H9 (cell line): ENCODE data around the gene SCFD1. TPM values are rescaled to one million over a fixed set of nuclear protein-coding genes. Genes with fewer than 3 reads are reported as not detected.
A peak's percentile ranks its signal among the peaks of the same experiment; 100 is the strongest.

Experiments
- DNase-seq: peaks from one replicate; pipeline ENCODE4 v3.0.0-alpha.2; 2017
- H2AFZ ChIP-seq: one replicate; pipeline ENCODE4 v1.6.1; 2013; ENCODE audit warnings: mild to moderate bottlenecking, low read length, control low read depth, moderate library complexity
- H2AK5ac ChIP-seq: 2 replicates; pipeline ENCODE4 v1.6.1; 2013; ENCODE audit warnings: low read length, control low read depth, mixed read lengths; ENCODE audit not compliant: insufficient read length
- H2BK120ac ChIP-seq: one replicate; pipeline ENCODE4 v1.6.1; 2013; ENCODE audit warnings: low read depth, mild to moderate bottlenecking, low read length, control low read depth, inconsistent platforms; ENCODE audit not compliant: poor library complexity, severe bottlenecking
- H2BK12ac ChIP-seq: 2 replicates; pipeline ENCODE4 v1.6.1; 2013; ENCODE audit warnings: low read length, control low read depth, mixed read lengths, low read depth; ENCODE audit not compliant: insufficient read length
- H2BK15ac ChIP-seq: 2 replicates; pipeline ENCODE4 v1.6.1; 2013; ENCODE audit warnings: low read depth, low read length, control low read depth
- H2BK20ac ChIP-seq: one replicate; pipeline ENCODE4 v1.6.1; 2013; ENCODE audit warnings: low read depth, mild to moderate bottlenecking, low read length, control low read depth, inconsistent platforms; ENCODE audit not compliant: poor library complexity, severe bottlenecking
- H2BK5ac ChIP-seq: 2 replicates; pipeline ENCODE4 v1.6.1; 2013; ENCODE audit warnings: low read length, control low read depth, mixed read lengths; ENCODE audit not compliant: insufficient read length
- H3K14ac ChIP-seq: 2 replicates; pipeline ENCODE4 v1.6.1; 2013; ENCODE audit warnings: low read length, control low read depth; ENCODE audit not compliant: insufficient read depth
- H3K18ac ChIP-seq: 2 replicates; pipeline ENCODE4 v1.6.1; 2013; ENCODE audit warnings: low read depth, mild to moderate bottlenecking, mixed read lengths, low read length, control low read depth; ENCODE audit not compliant: insufficient read length
- H3K23ac ChIP-seq: 2 replicates; pipeline ENCODE4 v1.6.1; 2013; ENCODE audit warnings: low read length, control low read depth, mixed read lengths, low read depth; ENCODE audit not compliant: insufficient read length
- H3K23me2 ChIP-seq: 2 replicates; pipeline ENCODE4 v1.6.1; 2013; ENCODE audit warnings: low read depth, mild to moderate bottlenecking, mixed read lengths, low read length, control low read depth; ENCODE audit not compliant: insufficient read length, poor library complexity, severe bottlenecking
- H3K27ac ChIP-seq: 2 replicates; pipeline ENCODE4 v1.5.1; 2013; ENCODE audit warnings: low read length, control low read depth, mixed read lengths, low read depth; ENCODE audit not compliant: insufficient read length
- H3K27me3 ChIP-seq: 2 replicates; pipeline ENCODE4 v1.6.1; 2013; ENCODE audit warnings: low read length, control low read depth, inconsistent platforms; ENCODE audit not compliant: insufficient read depth
- H3K4ac ChIP-seq: 2 replicates; pipeline ENCODE4 v1.6.1; 2013; ENCODE audit warnings: low read depth, mild to moderate bottlenecking, control low read depth, inconsistent platforms, low read length, moderate library complexity
- H3K4me1 ChIP-seq: 2 replicates; pipeline ENCODE4 v1.6.1; 2013; ENCODE audit warnings: low read length, control low read depth, inconsistent platforms; ENCODE audit not compliant: insufficient read depth
- H3K4me2 ChIP-seq: 2 replicates; pipeline ENCODE4 v1.6.1; 2013; ENCODE audit warnings: low read length, control low read depth, mixed read lengths; ENCODE audit not compliant: insufficient read length, insufficient read depth
- H3K56ac ChIP-seq: 2 replicates; pipeline ENCODE4 v1.6.1; 2013; ENCODE audit warnings: low read depth, mild to moderate bottlenecking, mixed read lengths, low read length, control low read depth; ENCODE audit not compliant: insufficient read length
- H3K79me1 ChIP-seq: 2 replicates; pipeline ENCODE4 v1.6.1; 2013; ENCODE audit warnings: low read depth, mild to moderate bottlenecking, moderate library complexity, low read length, control low read depth, inconsistent platforms; ENCODE audit not compliant: insufficient read depth, poor library complexity, severe bottlenecking
- H3K79me2 ChIP-seq: 2 replicates; pipeline ENCODE4 v1.6.1; 2013; ENCODE audit warnings: low read length, control low read depth, inconsistent platforms; ENCODE audit not compliant: insufficient read depth
- H3K9ac ChIP-seq: 2 replicates; pipeline ENCODE4 v1.6.1; 2013; ENCODE audit warnings: low read length, control low read depth, mixed read lengths; ENCODE audit not compliant: insufficient read length; ENCODE audit errors: extremely low read depth
- H3K9me3 ChIP-seq: one replicate; pipeline ENCODE4 v1.6.1; 2013; ENCODE audit warnings: low read depth, low read length, inconsistent platforms; ENCODE audit not compliant: control insufficient read depth
- H3T11ph ChIP-seq: one replicate; pipeline ENCODE4 v1.6.1; 2013; ENCODE audit warnings: mild to moderate bottlenecking, low read length, control low read depth, inconsistent platforms
- H4K20me1 ChIP-seq: one replicate; pipeline ENCODE4 v1.6.1; 2013; ENCODE audit not compliant: control insufficient read depth, insufficient read length, insufficient read depth
- H4K5ac ChIP-seq: 2 replicates; pipeline ENCODE4 v1.6.1; 2013; ENCODE audit warnings: low read depth, mild to moderate bottlenecking, mixed read lengths, low read length, control low read depth; ENCODE audit not compliant: insufficient read length
- H4K8ac ChIP-seq: replicated peaks from 2 replicates; pipeline ENCODE4 v1.6.1; 2013; ENCODE audit warnings: low read length, control low read depth, mixed read lengths, low read depth; ENCODE audit not compliant: insufficient read length
- H4K91ac ChIP-seq: 2 replicates; pipeline ENCODE4 v1.6.1; 2013; ENCODE audit warnings: low read depth, mild to moderate bottlenecking, moderate library complexity, mixed read lengths, low read length, control low read depth; ENCODE audit not compliant: insufficient read length
- H3K27ac Mint-ChIP-seq, 3 experiments: 2 replicates in 2 of 3; 3 replicates in 1 of 3; pipeline ENCODE4 v1.8.0; 2020 to 2021; ENCODE audit warnings: mixed read lengths in 3 of 3, mild to moderate bottlenecking in 1 of 3, moderate library complexity in 1 of 3
- H3K27me3 Mint-ChIP-seq: 2 replicates; pipeline ENCODE4 v1.8.0; 2021; ENCODE audit warnings: low read depth, mild to moderate bottlenecking, moderate library complexity, mixed read lengths
- H3K36me3 Mint-ChIP-seq, 3 experiments: 2 replicates in 2 of 3; 3 replicates in 1 of 3; pipeline ENCODE4 v1.8.0; 2020 to 2021; ENCODE audit warnings: low read depth in 3 of 3, mixed read lengths in 3 of 3; ENCODE audit not compliant: insufficient read depth in 1 of 3
- H3K4me1 Mint-ChIP-seq, 2 experiments: 2 replicates each; pipeline ENCODE4 v1.8.0; 2020; ENCODE audit warnings: mixed read lengths in 2 of 2
- H3K4me3 Mint-ChIP-seq, 2 experiments: 2 replicates in 1 of 2; 3 replicates in 1 of 2; pipeline ENCODE4 v1.8.0; 2020 to 2021; ENCODE audit warnings: mild to moderate bottlenecking in 2 of 2, mixed read lengths in 2 of 2, moderate library complexity in 1 of 2
- H3K9me3 Mint-ChIP-seq, 2 experiments: 2 replicates in 1 of 2; 3 replicates in 1 of 2; pipeline ENCODE4 v1.8.0; 2020; ENCODE audit warnings: mild to moderate bottlenecking in 2 of 2, mixed read lengths in 2 of 2, moderate library complexity in 1 of 2
- WGBS: extraction: QIAGEN DNeasy Blood & Tissue Kit; methylation state at CpG from one replicate; pipeline ENCODE4 v1.1.7; 2013; ENCODE audit warnings: missing lambda C conversion rate, low lambda C conversion rate, mixed read lengths; ENCODE audit not compliant: insufficient read length; ENCODE audit errors: extremely low coverage; 5-methylcytosine and 5-hydroxymethylcytosine counted together
- total RNA-seq: library from RNA; stranded (reverse); gene quantifications from 2 replicates; pipeline ENCODE4 v1.2.1, GENCODE V29; 2021
- TF ChIP-seq, protein P1 (sequence below): fragments of 200-600 bp; sonication (generic); conservative IDR thresholded peaks from 3 replicates; pipeline ENCODE4 v1.8.0; 2021; ENCODE audit warnings: antibody characterized with exemption, mild to moderate bottlenecking

SCFD1 gene
- total RNA-seq, 1 experiment from 2014 or later, result 85.2 TPM

GRCh38 chr14:30608533-30609006 is 13.5 kb upstream of the SCFD1 start:
- H2BK20ac ChIP-seq, result no peak overlapping the region
- no peak overlapping the region for H3K4me2 ChIP-seq
- no peak overlapping the region for H4K91ac ChIP-seq
- H3K27ac Mint-ChIP-seq, result peak overlapping the region; percentile 2 to 50 (median 26); a peak in 4 of 7 replicates
- H3K23me2 ChIP-seq, result no peaks in the 10 kb centered on the region
- H2BK120ac ChIP-seq, result no peak overlapping the region
- H2BK12ac ChIP-seq, result no peak overlapping the region
- H3K79me1 ChIP-seq, result no peaks in the 10 kb centered on the region
- no peaks in the 10 kb centered on the region for H3K27me3 Mint-ChIP-seq
- H4K20me1 ChIP-seq, result no peaks in the 10 kb centered on the region
- H3K4me1 Mint-ChIP-seq, result no peaks in the 10 kb centered on the region
- H2AK5ac ChIP-seq, result no peak overlapping the region
- H3K27ac ChIP-seq, result no peak overlapping the region
- no peak overlapping the region for H3K56ac ChIP-seq
- no peak overlapping the region for H4K8ac ChIP-seq
- peaks cover 5 to 57% (median 45%) of the 10 kb centered on the region in 3 experiments; a peak in 6 of 7 replicates for H3K36me3 Mint-ChIP-seq
- H3K18ac ChIP-seq, result no peak overlapping the region
- no peaks in the 10 kb centered on the region for H3K27me3 ChIP-seq
- H3K4me1 ChIP-seq, result no peaks in the 10 kb centered on the region
- H3K23ac ChIP-seq, result no peak overlapping the region
- H3K4me3 Mint-ChIP-seq, result no peak overlapping the region
- H3K9ac ChIP-seq, result no peak overlapping the region
- TF ChIP-seq, protein P1, sequence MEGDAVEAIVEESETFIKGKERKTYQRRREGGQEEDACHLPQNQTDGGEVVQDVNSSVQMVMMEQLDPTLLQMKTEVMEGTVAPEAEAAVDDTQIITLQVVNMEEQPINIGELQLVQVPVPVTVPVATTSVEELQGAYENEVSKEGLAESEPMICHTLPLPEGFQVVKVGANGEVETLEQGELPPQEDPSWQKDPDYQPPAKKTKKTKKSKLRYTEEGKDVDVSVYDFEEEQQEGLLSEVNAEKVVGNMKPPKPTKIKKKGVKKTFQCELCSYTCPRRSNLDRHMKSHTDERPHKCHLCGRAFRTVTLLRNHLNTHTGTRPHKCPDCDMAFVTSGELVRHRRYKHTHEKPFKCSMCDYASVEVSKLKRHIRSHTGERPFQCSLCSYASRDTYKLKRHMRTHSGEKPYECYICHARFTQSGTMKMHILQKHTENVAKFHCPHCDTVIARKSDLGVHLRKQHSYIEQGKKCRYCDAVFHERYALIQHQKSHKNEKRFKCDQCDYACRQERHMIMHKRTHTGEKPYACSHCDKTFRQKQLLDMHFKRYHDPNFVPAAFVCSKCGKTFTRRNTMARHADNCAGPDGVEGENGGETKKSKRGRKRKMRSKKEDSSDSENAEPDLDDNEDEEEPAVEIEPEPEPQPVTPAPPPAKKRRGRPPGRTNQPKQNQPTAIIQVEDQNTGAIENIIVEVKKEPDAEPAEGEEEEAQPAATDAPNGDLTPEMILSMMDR, result no peak
- no peak overlapping the region for H2AFZ ChIP-seq
- WGBS, result no CpG with 5 or more reads among the region's 5 CpGs
- no peaks in the 10 kb centered on the region for H3K79me2 ChIP-seq
- H4K5ac ChIP-seq, result no peak overlapping the region
- no peak overlapping the region for H3T11ph ChIP-seq
- no peak overlapping the region for H2BK5ac ChIP-seq
- DNase-seq, result no peak
- no peak overlapping the region for H3K4ac ChIP-seq
- no peaks in the 10 kb centered on the region for H3K9me3 Mint-ChIP-seq
- H2BK15ac ChIP-seq, result no peak overlapping the region
- H3K14ac ChIP-seq, result no peak overlapping the region
- no peaks in the 10 kb centered on the region for H3K9me3 ChIP-seq
